AG10803 (cell line): Measurements from ENCODE around the gene RARRES2.
A peak's percentile ranks its signal among the peaks of the same experiment; 100 is the strongest.

Experiments used
- DNase-seq: peaks from one replicate; pipeline ENCODE4 v3.0.0; 2010; ENCODE audit warnings: low read depth
- H3K4me3 ChIP-seq: 2 replicates; pipeline ENCODE4 v1.5.1; 2011; ENCODE audit warnings: mild to moderate bottlenecking, low read length, control low read depth
- CTCF ChIP-seq: conservative IDR thresholded peaks from 2 replicates; pipeline ENCODE4 v1.5.1; 2011; ENCODE audit warnings: mild to moderate bottlenecking, low read length, control low read depth, inconsistent platforms

RARRES2 gene

GRCh38 chr7:150356265-150356897 is 15.0 kb upstream of the RARRES2 start:
- DNase-seq: peak; percentile 25
- H3K4me3 ChIP-seq: no peak overlapping the region
- peak; percentile 76 for TF ChIP-seq CTCF

- H3K4me3 ChIP-seq: no peak overlapping the region
- DNase-seq: no peak
- no peak for TF ChIP-seq CTCF
These were observed 14.2 kb upstream of the RARRES2 start for GRCh38 chr7:150355666-150356059.

GRCh38 chr7:150351587-150352194 is 10.3 kb upstream of the RARRES2 start:
- peak; percentile 62 for DNase-seq
- TF ChIP-seq CTCF: no peak

GRCh38 chr7:150346922-150347321 is 5.5 kb upstream of the RARRES2 start:
- TF ChIP-seq CTCF: no peak
- H3K4me3 ChIP-seq: no peak overlapping the region
- no peak for DNase-seq

More at GRCh38 chr7:150351587-150352194, 10.3 kb upstream of the RARRES2 start:
- H3K4me3 ChIP-seq: no peak overlapping the region

GRCh38 chr7:150345012-150345411 is 3.6 kb upstream of the RARRES2 start:
- no peak for TF ChIP-seq CTCF
- H3K4me3 ChIP-seq: no peak overlapping the region
- peak; percentile 95 for DNase-seq

- H3K4me3 ChIP-seq: no peak overlapping the region
- TF ChIP-seq CTCF: no peak
- DNase-seq: no peak
These were observed 2.9 kb upstream of the RARRES2 start for GRCh38 chr7:150344299-150344698.

GRCh38 chr7:150343225-150343624 is 1.8 kb upstream of the RARRES2 start:
- H3K4me3 ChIP-seq: no peak overlapping the region
- DNase-seq: no peak
- no peak for TF ChIP-seq CTCF
